ENCODE measurements around the gene COMMD1. TPM values are rescaled to one million over a fixed set of nuclear protein-coding genes. Genes with fewer than 3 reads are reported as not detected.

The COMMD1 gene
- total RNA-seq, 1 experiment from 2014 or later = 24.7 TPM

GRCh38 chr2:62181843-62182242, 276.4 kb downstream of the COMMD1 start (continued):
- TF ChIP-seq STAT6 (CRISPR knock-in tag; conservative IDR thresholded peaks at IDR 0.05; ENCODE audit: low read depth) = no peak
- no peak for TF ChIP-seq ERG (CRISPR knock-in tag; IDR thresholded peaks at IDR 0.05)
- no peak for TF ChIP-seq CREB1 (CRISPR knock-in tag; IDR thresholded peaks at IDR 0.05)
- no peak for TF ChIP-seq FOXJ3 (CRISPR knock-in tag; IDR thresholded peaks at IDR 0.05; ENCODE audit: borderline replicate concordance)
- no peak for TF ChIP-seq ZNF425 (CRISPR knock-in tag; conservative IDR thresholded peaks at IDR 0.05)
- TF ChIP-seq ATF6 (CRISPR knock-in tag; IDR thresholded peaks at IDR 0.05) = no peak

- Mint-ChIP-seq H3K9me3 (peaks cover 10% of the 10 kb centered on the region), H3K27me3 (ENCODE audit: low read depth) (no peaks in the 10 kb centered on the region), H3K36me3 (no peaks in the 10 kb centered on the region), H3K4me3 (no peak overlapping the region), H3K4me1 (peaks cover 18% of the 10 kb centered on the region), H3K27ac (no peak overlapping the region)
- ATAC-seq (no peak), DNase-seq (ENCODE audit: low spot score) (no peak)
- ChIA-PET CTCF (no interaction called here), POLR2A (no interaction called here)
- TF ChIP-seq CREB1 (CRISPR knock-in tag; IDR thresholded peaks at IDR 0.05) (no peak), ARID4B (CRISPR knock-in tag; IDR thresholded peaks at IDR 0.05; ENCODE audit: borderline replicate concordance) (no peak), ZNF232 (CRISPR knock-in tag; IDR thresholded peaks at IDR 0.05) (no peak), HMGA2 (CRISPR knock-in tag; IDR thresholded peaks at IDR 0.05) (no peak), ZBTB21 (CRISPR knock-in tag; IDR thresholded peaks at IDR 0.05; ENCODE audit: borderline replicate concordance) (no peak), E2F1 (CRISPR knock-in tag; IDR thresholded peaks at IDR 0.05) (no peak), IRF1 (CRISPR knock-in tag; IDR thresholded peaks at IDR 0.05) (no peak), E2F4 (CRISPR knock-in tag; IDR thresholded peaks at IDR 0.05; ENCODE audit: borderline replicate concordance, low read depth) (no peak), ZBTB43 (CRISPR knock-in tag; IDR thresholded peaks at IDR 0.05) (no peak), ZNF416 (CRISPR knock-in tag; IDR thresholded peaks at IDR 0.05) (no peak), ATF3 (CRISPR knock-in tag; conservative IDR thresholded peaks at IDR 0.05) (no peak), ZNF121 (CRISPR knock-in tag; IDR thresholded peaks at IDR 0.05) (no peak)
These were observed 279.2 kb downstream of the COMMD1 start for GRCh38 chr2:62184512-62185230.

All from WTC11 (cell line).